Hepatocyte (in vitro differentiated cells): ENCODE data around the gene HSD17B14. TPM values are rescaled to one million over a fixed set of nuclear protein-coding genes. Genes with fewer than 3 reads are reported as not detected.
"Not testable (repeated sequence)": the region's sequence is repeated elsewhere in the genome, so short reads cannot be mapped to it uniquely, and the experiment has no call there.

Experiments used
- DNase-seq: peaks from one replicate; pipeline ENCODE4 v3.0.0-alpha.2; 2016; ENCODE audit warnings: low spot score
- H2AFZ ChIP-seq: fragments of 200-600 bp; sonication (generic); 2 replicates; pipeline ENCODE4 v1.6.0; 2016; ENCODE audit warnings: antibody characterized with exemption, mild to moderate bottlenecking
- H3K27ac ChIP-seq: fragments of 200-600 bp; sonication (generic); 2 replicates; pipeline ENCODE4 v1.5.1; 2016; ENCODE audit warnings: mild to moderate bottlenecking
- H3K27me3 ChIP-seq: fragments of 200-600 bp; sonication (generic); 2 replicates; pipeline ENCODE4 v1.6.1; 2016
- H3K36me3 ChIP-seq: fragments of 200-600 bp; sonication (generic); replicated peaks from 2 replicates; pipeline ENCODE4 v1.5.1; 2016; ENCODE audit warnings: low read depth; ENCODE audit not compliant: insufficient read depth
- H3K4me1 ChIP-seq: fragments of 200-600 bp; sonication (generic); 2 replicates; pipeline ENCODE4 v1.5.1; 2016; ENCODE audit warnings: mild to moderate bottlenecking, moderate library complexity; ENCODE audit not compliant: insufficient read depth
- H3K4me2 ChIP-seq: fragments of 200-600 bp; sonication (generic); 2 replicates; pipeline ENCODE4 v1.6.0; 2016
- H3K4me3 ChIP-seq: fragments of 200-600 bp; sonication (generic); 2 replicates; pipeline ENCODE4 v1.5.1; 2016; ENCODE audit warnings: mild to moderate bottlenecking
- H3K79me2 ChIP-seq: fragments of 200-600 bp; sonication (generic); 2 replicates; pipeline ENCODE4 v1.6.0; 2017; ENCODE audit warnings: mild to moderate bottlenecking
- H3K9me2 ChIP-seq: fragments of 200-600 bp; sonication (generic); replicated peaks from 2 replicates; pipeline ENCODE4 v1.6.0; 2017; ENCODE audit warnings: mild to moderate bottlenecking; ENCODE audit not compliant: insufficient read depth
- H3K9me3 ChIP-seq: fragments of 200-600 bp; sonication (generic); 2 replicates; pipeline ENCODE4 v1.5.1; 2016; ENCODE audit warnings: low read depth, mild to moderate bottlenecking
- H4K20me1 ChIP-seq: fragments of 200-600 bp; sonication (generic); 2 replicates; pipeline ENCODE4 v1.6.0; 2016; ENCODE audit warnings: mild to moderate bottlenecking; ENCODE audit not compliant: insufficient read depth, poor library complexity, severe bottlenecking
- EZH2 ChIP-seq: fragments of 200-600 bp; sonication (generic); IDR thresholded peaks from 2 replicates; pipeline ENCODE4 v1.6.1; 2016; ENCODE audit warnings: antibody characterized with exemption, mild to moderate bottlenecking, borderline replicate concordance
- EZH2phosphoT487 ChIP-seq: fragments of 200-600 bp; sonication (generic); IDR thresholded peaks from one replicate; pipeline ENCODE4 v1.6.1; 2018; ENCODE audit warnings: antibody characterized with exemption, mild to moderate bottlenecking, low read depth, moderate library complexity; ENCODE audit not compliant: unreplicated experiment, severe bottlenecking
- WGBS: methylation state at CpG from one replicate; pipeline ENCODE4 v1.1.6; 2016; ENCODE audit warnings: low lambda C conversion rate; ENCODE audit errors: missing lambda C conversion rate; 5-methylcytosine and 5-hydroxymethylcytosine counted together
- polyA plus RNA-seq: library from polyadenylated mRNA; unstranded; fragments of >200 nt; fragmentation: Nextera tagmentation; extraction: Ambion mirVana; gene quantifications from 2 replicates; pipeline ENCODE4 v1.2.1, GENCODE V29; 2016
- total RNA-seq: library from RNA; depleted of rRNA; stranded (reverse); fragments of >200 nt; gene quantifications from 2 replicates; pipeline ENCODE4 v1.2.3, GENCODE V29; 2014
- TF ChIP-seq, protein P1 (sequence below): fragments of 200-600 bp; sonication (generic); IDR thresholded peaks from 2 replicates; pipeline ENCODE4 v1.5.1; 2016; ENCODE audit warnings: antibody characterized with exemption, mild to moderate bottlenecking; ENCODE audit not compliant: poor library complexity

Gene HSD17B14
- total RNA-seq (64.1 and 67.6 TPM in 2 replicates), polyA plus RNA-seq (91.9 and 107 TPM in 2 replicates)

DNA sequence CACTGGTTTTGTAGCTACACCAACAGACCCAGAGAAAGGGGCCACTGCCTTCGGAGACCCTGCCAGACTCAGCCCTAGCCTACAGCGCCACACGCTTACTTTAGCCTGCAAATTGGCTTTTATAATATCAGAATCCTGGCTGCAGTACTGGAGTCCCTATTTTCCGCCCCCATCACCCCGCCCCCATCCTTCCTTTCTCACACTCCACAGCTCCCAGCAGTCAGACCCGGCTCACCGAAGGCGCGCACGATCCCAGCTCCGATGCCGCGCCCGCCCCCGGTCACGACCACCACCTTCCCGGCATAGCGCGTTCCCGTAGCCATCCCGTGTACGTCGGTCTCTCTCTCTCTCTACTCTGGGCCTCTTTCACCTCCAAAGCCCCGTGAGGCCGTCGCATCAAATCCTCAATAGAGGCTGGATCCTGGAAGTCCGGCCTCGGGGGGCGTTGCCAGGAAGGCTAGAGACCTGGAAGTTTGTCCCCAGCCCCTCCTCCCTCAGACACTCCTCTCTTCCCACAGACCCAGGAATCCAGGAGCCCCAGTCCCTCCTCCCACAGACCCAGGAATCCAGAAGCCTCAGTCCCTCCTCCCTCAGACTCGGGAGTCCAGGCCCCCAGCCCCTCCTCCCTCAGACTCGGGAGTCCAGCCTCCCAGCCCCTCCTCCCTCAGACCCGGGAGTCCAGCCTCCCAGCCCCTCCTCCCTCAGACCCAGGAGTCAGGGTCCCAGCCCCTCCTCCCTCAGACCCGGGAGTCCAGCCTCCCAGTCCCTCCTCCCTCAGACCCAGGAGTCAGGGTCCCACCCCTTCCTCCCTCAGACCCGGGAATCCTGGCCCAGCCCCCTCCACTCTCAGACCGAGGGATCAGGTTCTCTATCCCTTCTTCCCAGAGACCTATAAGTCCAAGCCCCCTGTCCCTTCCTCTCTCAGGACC lies at the start of gene HSD17B14:
HSD17B14 (minus strand) TSS at position 403 of the 929 bp plus-strand sequence; CDS start at position 323, 80 bp downstream.
- H3K4me3 ChIP-seq, result peak within 1 kb of the TSS; percentile 34

DNA sequence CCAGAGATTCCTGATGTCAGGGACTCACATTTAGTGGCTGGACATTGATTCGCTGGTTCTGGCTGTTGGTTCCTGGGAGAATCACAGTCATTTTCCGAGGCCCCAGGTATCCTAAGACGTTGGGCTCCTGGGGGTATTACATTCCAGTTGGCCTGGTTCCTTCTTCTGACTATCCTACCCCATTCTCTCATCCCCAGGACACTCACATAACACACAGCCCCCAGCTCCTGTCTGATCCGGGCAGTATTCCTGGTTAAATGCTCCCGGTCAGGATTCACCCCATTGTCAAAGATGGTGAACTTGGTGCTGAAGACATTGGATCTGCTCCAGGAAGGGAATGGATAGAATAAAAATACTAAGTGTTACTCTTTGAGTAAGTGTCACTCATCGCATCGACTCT lies 47.4 kb upstream of the HSD17B14 start:
- Histone ChIP-seq H3K4me3 (no peak overlapping the region), H4K20me1 (no peaks in the 10 kb centered on the region), H3K9me2 (no peaks in the 10 kb centered on the region), H3K9me3 (no peaks in the 10 kb centered on the region), H2AFZ (no peak overlapping the region), H3K4me2 (no peak overlapping the region), H3K79me2 (no peaks in the 10 kb centered on the region), H3K27ac (no peak overlapping the region), H3K4me1 (peaks cover 4% of the 10 kb centered on the region), H3K36me3 (no peaks in the 10 kb centered on the region), H3K27me3 (no peaks in the 10 kb centered on the region)
- no peak for TF ChIP-seq EZH2
- TF ChIP-seq, protein P1, sequence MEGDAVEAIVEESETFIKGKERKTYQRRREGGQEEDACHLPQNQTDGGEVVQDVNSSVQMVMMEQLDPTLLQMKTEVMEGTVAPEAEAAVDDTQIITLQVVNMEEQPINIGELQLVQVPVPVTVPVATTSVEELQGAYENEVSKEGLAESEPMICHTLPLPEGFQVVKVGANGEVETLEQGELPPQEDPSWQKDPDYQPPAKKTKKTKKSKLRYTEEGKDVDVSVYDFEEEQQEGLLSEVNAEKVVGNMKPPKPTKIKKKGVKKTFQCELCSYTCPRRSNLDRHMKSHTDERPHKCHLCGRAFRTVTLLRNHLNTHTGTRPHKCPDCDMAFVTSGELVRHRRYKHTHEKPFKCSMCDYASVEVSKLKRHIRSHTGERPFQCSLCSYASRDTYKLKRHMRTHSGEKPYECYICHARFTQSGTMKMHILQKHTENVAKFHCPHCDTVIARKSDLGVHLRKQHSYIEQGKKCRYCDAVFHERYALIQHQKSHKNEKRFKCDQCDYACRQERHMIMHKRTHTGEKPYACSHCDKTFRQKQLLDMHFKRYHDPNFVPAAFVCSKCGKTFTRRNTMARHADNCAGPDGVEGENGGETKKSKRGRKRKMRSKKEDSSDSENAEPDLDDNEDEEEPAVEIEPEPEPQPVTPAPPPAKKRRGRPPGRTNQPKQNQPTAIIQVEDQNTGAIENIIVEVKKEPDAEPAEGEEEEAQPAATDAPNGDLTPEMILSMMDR, result no peak
- no peak for TF ChIP-seq EZH2phosphoT487
- WGBS, result 98% methylated on average over 7 of the region's 7 CpGs
- no peak for DNase-seq

More for the DNA sequence above, at the start of gene HSD17B14:
- Histone ChIP-seq H3K4me2 (peak within 1 kb of the TSS; percentile 76), H4K20me1 (no peaks in the 10 kb centered on the region), H3K9me3 (no peaks in the 10 kb centered on the region), H3K79me2 (peaks cover 7% of the 10 kb centered on the region), H3K27ac (peak within 1 kb of the TSS; percentile 97), H2AFZ (peak within 1 kb of the TSS; percentile 67), H3K4me1 (no peaks in the 10 kb centered on the region), H3K27me3 (no peaks in the 10 kb centered on the region), H3K36me3 (no peaks in the 10 kb centered on the region), H3K9me2 (no peaks in the 10 kb centered on the region)
- TF ChIP-seq EZH2 (no peak), EZH2phosphoT487 (no peak)
- TF ChIP-seq, protein P1, result no peak
- WGBS, result 10% methylated on average over 20 of the region's 35 CpGs
- DNase-seq, result peak; percentile 78

GRCh38 chr19:48881741-48882657 lies 45.7 kb upstream of the HSD17B14 start:
- no peak overlapping the region for H3K27ac ChIP-seq
- 75% methylated on average over 30 of the region's 30 CpGs for WGBS

GRCh38 chr19:48879696-48880095 lies 43.4 kb upstream of the HSD17B14 start:
- Histone ChIP-seq H3K27ac (peak overlapping the region; percentile 78), H4K20me1 (peaks cover 16% of the 10 kb centered on the region), H3K4me1 (peaks cover 17% of the 10 kb centered on the region), H3K79me2 (peaks cover 29% of the 10 kb centered on the region)
- H3K9me2 ChIP-seq, H3K9me3 ChIP-seq, DNase-seq, H3K36me3 ChIP-seq, H2AFZ ChIP-seq, H3K4me3 ChIP-seq, H3K27me3 ChIP-seq, H3K4me2 ChIP-seq: not testable (repeated sequence)
- WGBS, result 80% methylated on average over 9 of the region's 9 CpGs

More at GRCh38 chr19:48881741-48882657, 45.7 kb upstream of the HSD17B14 start:
- H3K27me3 ChIP-seq, result no peaks in the 10 kb centered on the region
- H3K9me2 ChIP-seq, result no peaks in the 10 kb centered on the region
- H3K4me1 ChIP-seq, result peaks cover 10% of the 10 kb centered on the region
- no peaks in the 10 kb centered on the region for H4K20me1 ChIP-seq
- DNase-seq, result peak; percentile 44
- H2AFZ ChIP-seq, result no peak overlapping the region
- no peak overlapping the region for H3K4me3 ChIP-seq
- peaks cover 8% of the 10 kb centered on the region for H3K79me2 ChIP-seq
- H3K36me3 ChIP-seq, result no peaks in the 10 kb centered on the region
- TF ChIP-seq, protein P1, result no peak
- TF ChIP-seq EZH2, result no peak
- no peak for TF ChIP-seq EZH2phosphoT487
- H3K4me2 ChIP-seq, result no peak overlapping the region
- H3K9me3 ChIP-seq, result no peaks in the 10 kb centered on the region
